WI38 (cell line): ENCODE measurements around the gene LRTM2.

ENCODE experiments used
- H3K4me3 ChIP-seq: 2 replicates; pipeline ENCODE4 v1.5.1; 2011; ENCODE audit warnings: low read depth, mild to moderate bottlenecking, control low read depth, low read length
- TF ChIP-seq, protein P1 (sequence below): IDR thresholded peaks from 2 replicates; pipeline ENCODE4 v1.5.1; 2012; ENCODE audit warnings: low read depth, mild to moderate bottlenecking, control low read depth, low read length

Gene LRTM2

DNA sequence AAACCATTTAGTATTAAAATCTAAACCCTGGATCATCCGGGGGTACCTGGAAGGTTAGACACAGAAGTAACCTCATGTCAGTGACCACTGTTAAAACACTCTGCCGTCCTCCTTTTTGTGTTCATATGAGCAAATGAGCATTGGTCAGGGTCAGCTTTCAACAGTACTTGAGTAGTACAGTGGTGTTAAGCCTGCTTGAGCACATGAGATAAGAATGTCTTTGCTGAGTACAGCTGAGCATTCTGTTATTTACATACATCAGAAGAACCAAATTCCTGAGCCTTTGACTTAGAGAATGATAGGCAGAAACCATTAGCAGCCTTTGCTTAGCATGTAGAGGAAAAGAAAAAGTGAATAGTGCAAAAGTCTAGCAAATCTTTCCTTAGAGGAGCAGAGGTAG is 38.6 kb upstream of the LRTM2 start:
- no peak overlapping the region for H3K4me3 ChIP-seq
- TF ChIP-seq, protein P1, sequence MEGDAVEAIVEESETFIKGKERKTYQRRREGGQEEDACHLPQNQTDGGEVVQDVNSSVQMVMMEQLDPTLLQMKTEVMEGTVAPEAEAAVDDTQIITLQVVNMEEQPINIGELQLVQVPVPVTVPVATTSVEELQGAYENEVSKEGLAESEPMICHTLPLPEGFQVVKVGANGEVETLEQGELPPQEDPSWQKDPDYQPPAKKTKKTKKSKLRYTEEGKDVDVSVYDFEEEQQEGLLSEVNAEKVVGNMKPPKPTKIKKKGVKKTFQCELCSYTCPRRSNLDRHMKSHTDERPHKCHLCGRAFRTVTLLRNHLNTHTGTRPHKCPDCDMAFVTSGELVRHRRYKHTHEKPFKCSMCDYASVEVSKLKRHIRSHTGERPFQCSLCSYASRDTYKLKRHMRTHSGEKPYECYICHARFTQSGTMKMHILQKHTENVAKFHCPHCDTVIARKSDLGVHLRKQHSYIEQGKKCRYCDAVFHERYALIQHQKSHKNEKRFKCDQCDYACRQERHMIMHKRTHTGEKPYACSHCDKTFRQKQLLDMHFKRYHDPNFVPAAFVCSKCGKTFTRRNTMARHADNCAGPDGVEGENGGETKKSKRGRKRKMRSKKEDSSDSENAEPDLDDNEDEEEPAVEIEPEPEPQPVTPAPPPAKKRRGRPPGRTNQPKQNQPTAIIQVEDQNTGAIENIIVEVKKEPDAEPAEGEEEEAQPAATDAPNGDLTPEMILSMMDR, result no peak

DNA sequence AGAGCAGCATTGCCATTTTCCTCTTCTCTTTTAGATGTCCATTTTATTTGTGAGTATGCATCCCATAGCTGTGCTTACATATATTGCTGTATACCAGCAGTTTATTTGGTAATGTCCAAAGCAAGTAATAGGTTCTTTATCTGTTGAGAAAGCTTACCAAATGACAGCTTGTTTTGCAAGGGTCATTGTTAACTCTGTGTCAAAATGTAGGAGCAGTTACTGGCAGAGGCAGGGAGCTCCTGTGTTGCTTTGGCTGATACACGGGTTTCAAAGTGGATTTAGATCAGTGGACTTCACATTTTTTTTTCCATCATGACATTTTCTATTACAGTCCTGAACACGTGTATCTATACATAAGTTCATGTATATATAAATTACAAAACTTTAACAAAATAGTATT is 38.1 kb upstream of the LRTM2 start:
- TF ChIP-seq, protein P1, result no peak

DNA sequence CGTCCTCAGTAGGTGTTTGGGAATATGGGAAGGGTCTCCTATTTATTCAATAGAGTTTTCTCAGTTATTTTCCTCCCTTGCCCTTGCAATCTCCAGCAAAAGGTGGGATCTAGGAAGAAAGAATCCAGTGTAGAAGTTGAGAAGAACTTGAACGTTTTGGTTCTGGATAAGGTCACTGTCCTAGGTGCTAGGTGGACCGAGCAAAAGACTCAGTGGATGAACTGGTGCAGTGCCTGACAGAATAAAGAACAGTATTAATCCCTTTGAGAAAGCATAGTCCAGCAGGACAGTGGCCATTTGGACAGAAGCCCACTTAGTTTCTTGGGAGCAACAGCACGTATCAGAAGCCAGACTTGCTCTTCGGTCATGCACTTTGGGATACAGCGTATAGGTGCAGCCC is 32.7 kb upstream of the LRTM2 start:
- no peak overlapping the region for H3K4me3 ChIP-seq
- TF ChIP-seq, protein P1, result no peak

More for the DNA sequence above, 38.1 kb upstream of the LRTM2 start:
- H3K4me3 ChIP-seq, result no peak overlapping the region

DNA sequence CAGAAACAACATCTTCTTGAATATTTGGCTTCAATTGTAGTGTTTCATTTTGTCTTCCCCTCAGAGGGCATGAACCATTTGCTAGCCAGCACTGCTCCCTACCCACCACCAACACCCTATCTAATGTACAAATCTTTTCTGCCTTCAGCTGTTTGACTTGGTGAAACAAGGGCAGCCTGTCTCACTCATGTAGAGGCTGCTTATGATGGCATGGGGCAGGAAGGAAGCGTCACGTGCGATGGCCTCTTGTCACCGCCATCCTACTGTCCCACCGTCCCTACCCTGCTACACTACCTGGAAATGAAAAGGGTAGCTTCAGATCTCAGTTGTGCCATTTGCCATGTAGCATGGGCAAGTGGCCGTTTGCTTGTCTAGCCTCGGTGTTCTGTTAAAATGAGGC is 29.9 kb upstream of the LRTM2 start:
- TF ChIP-seq, protein P1, result no peak
- no peak overlapping the region for H3K4me3 ChIP-seq

DNA sequence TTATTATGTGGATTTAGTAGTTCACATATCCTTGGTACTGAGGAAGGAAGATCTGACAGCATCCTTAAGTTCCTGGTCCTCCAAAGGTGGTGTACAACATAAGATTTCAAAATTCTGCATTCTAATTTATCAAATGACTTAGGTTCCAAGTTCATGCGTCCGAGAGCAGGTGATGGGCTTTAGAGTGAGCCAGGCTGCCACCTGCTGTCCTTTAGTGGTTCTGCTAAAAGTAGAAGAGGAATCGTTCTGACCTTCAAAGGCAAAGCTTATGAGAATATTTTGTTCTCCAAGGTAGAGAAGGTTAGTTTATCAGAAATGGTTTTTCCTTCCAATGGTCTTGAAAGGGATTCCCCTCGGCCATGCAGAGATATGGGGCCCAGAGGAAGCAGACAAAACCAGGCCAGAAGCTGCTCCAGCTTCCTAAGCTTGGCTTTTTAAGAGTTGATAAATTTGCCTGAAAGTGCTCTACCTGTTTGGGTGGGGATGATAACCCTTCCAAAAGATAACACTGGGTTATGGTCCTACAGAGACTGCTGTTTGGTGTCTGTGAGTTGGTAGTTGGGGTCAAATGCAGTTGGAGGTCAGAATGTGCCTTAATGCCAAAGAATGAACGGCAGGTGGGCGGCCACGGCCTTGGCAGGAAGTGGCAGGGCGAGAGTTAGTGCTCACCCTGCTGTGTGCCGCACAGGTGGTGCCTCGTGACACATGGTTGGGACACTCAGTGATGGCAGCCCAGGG is 29.1 kb upstream of the LRTM2 start:
- no peak overlapping the region for H3K4me3 ChIP-seq
- TF ChIP-seq, protein P1, result peak; percentile 58

DNA sequence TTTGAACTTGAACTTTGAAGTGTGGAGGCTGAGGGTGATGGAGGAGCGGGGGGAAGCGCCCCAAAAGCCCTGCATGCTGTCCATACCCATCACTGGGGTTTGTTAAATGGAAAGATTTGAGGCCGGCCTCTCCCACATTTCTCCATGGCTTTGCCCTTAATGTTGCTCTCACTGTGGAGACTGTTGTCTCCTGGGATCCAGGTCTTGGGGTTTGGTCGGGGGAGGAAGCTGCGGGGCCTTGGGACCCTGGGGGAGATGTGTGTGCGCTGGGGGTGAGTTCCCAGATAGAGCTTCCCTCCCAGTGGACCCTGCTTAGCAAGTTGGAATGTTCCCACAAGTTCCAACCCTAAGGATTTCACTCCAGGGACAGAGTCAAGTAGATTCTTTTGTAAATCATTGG is 28.0 kb upstream of the LRTM2 start:
- TF ChIP-seq, protein P1, result no peak

DNA sequence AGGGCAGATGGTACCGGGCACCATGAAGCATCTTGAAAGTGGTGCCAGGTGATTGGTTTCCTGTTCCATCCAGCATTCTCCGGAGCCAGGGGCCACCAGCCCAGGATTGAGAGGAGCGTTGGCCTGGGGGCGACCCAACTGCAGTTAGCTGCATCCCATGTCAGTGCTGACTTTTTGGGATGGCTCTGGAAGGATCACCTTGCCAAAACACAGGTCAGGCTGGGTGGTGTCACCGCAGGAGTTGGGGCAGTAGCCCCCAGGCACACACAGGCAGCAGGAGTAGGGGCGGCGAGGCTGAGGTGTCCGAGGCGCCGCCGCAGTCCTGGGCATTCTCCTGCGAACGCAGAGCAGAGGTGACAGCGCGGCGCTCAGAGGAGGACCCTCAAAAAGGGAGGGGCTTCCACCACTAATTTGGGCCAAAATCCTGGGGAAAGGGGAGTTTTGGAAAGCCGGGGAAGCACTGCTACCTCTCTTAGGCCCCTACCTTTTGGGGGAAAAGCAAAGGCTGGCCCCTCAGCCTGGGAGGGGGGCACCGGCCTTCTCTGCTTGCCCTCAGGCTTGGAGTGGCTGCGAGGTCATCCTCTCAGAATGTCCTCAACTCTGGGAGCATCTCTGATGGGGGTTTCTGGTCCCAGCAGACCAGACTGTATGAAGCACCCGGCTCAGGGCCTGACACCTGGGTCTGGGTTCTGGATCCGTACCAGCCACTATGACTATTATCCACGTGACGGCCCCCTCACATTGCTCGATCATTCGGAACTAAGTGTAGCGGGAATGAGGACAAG is 26.7 kb upstream of the LRTM2 start:
- TF ChIP-seq, protein P1, result no peak
- H3K4me3 ChIP-seq, result no peak overlapping the region

More for the DNA sequence above, 28.0 kb upstream of the LRTM2 start:
- no peak overlapping the region for H3K4me3 ChIP-seq
